B cell (primary cell): ENCODE results near the gene ZC3H7A.

Source experiments
- CTCF ChIP-seq: fragments of 200-600 bp; IDR thresholded peaks from one replicate; pipeline ENCODE4 v1.8.0; 2022; ENCODE audit warnings: antibody characterized with exemption, mild to moderate bottlenecking
- EZH2 ChIP-seq: IDR thresholded peaks from 2 replicates; pipeline ENCODE4 v1.6.1; 2012; ENCODE audit warnings: borderline replicate concordance, low read depth, mild to moderate bottlenecking, moderate library complexity, low read length; ENCODE audit not compliant: insufficient read depth, poor library complexity, severe bottlenecking

- TF ChIP-seq CTCF (no peak), EZH2 (no peak)
Measured at GRCh38 chr16:11806721-11807120, 9.7 kb upstream of the ZC3H7A start.
